T-helper 2 cell treated with Interferon-gamma antibody and Interleukin-4, amounts not matched to agents 5 μg/mL and 100 μg/mL, for 36 hours (primary cell): Measurements from ENCODE around the gene TRIM43B.
"Not testable (repeated sequence)": the region's sequence is repeated elsewhere in the genome, so short reads cannot be mapped to it uniquely, and the experiment has no call there.

ENCODE experiments used
- DNase-seq: peaks from one replicate; pipeline ENCODE4 v3.0.0; 2021; ENCODE audit warnings: low spot score
- H3K27ac Mint-ChIP-seq: one replicate; pipeline ENCODE4 v1.8.0; 2021; ENCODE audit warnings: mild to moderate bottlenecking, mixed read lengths
- H3K27me3 Mint-ChIP-seq: one replicate; pipeline ENCODE4 v1.8.0; 2021; ENCODE audit warnings: low read depth, mixed read lengths
- H3K36me3 Mint-ChIP-seq: one replicate; pipeline ENCODE4 v1.8.0; 2021; ENCODE audit warnings: low read depth, mixed read lengths
- H3K4me1 Mint-ChIP-seq: one replicate; pipeline ENCODE4 v1.8.0; 2021; ENCODE audit warnings: low read depth, mixed read lengths
- H3K4me3 Mint-ChIP-seq: one replicate; pipeline ENCODE4 v1.8.0; 2022; ENCODE audit warnings: mild to moderate bottlenecking, moderate library complexity, mixed read lengths
- H3K9me3 Mint-ChIP-seq: one replicate; pipeline ENCODE4 v1.8.0; 2021; ENCODE audit warnings: mixed read lengths

Gene TRIM43B

DNA sequence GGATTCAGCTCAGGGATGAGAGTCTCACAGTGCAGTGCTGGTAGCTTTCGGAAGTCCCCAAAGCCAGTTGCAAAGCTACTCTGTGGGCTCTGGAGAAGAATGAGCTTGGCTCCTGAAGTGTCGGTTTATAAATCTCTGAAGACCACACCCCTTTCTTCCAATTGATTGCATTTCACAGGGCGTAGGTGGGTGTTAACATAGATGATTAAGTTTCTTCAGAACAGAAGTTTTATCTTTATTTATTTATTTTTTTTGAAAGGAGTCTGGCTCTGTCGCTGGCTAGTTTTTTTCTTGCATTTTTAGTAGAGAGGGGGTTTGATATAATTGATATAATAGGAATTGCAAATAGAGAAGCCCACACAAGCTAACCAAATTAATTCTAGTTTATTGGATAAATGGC, at the start of gene TRIM43B:
TSS of gene TRIM43B (minus strand) at position 101 of the 400 bp plus-strand sequence. CDS start 2,040 bp downstream, outside the sequence.
- peaks cover 12% of the 10 kb centered on the region for H3K27me3 Mint-ChIP-seq
- H3K9me3 Mint-ChIP-seq, H3K27ac Mint-ChIP-seq, H3K4me3 Mint-ChIP-seq, DNase-seq, H3K36me3 Mint-ChIP-seq, H3K4me1 Mint-ChIP-seq: not testable (repeated sequence)

DNA sequence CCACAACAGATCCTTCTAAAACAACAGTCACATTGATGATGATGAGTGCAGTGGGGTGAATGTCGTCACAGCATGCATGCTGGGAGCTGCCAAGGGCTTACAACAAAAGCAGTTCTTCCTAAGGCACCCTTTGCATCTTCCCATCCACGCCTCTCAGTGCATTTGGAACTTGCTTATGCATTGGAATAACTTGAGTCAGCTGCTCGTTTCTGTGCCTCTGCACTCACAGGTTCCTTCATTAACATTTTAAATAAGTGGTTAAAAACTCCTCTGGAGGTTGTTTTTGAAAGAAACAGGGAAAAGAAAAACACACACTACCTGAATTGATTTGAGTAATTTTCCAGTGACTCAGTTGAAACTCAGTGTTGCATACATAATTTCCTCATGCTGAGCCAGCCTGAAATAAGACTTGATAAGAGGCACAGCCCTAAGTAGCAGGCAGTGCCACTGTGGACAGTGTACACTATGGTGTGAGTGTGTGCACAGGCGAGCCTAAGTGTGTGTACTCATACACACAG, 46.8 kb upstream of the TRIM43B start:
- Mint-ChIP-seq H3K4me3 (no peak overlapping the region), H3K4me1 (peaks cover 24% of the 10 kb centered on the region), H3K36me3 (peaks cover 32% of the 10 kb centered on the region), H3K9me3 (no peaks in the 10 kb centered on the region), H3K27me3 (no peaks in the 10 kb centered on the region), H3K27ac (no peak overlapping the region)
- DNase-seq = peak; percentile 27

GRCh38 chr2:95530734-95531133, 46.2 kb upstream of the TRIM43B start:
- no peaks in the 10 kb centered on the region for H3K9me3 Mint-ChIP-seq
- no peak overlapping the region for H3K4me3 Mint-ChIP-seq
- H3K27me3 Mint-ChIP-seq = no peaks in the 10 kb centered on the region
- peak; percentile 77 for DNase-seq
- peaks cover 33% of the 10 kb centered on the region for H3K36me3 Mint-ChIP-seq
- H3K27ac Mint-ChIP-seq = no peak overlapping the region
- peaks cover 26% of the 10 kb centered on the region for H3K4me1 Mint-ChIP-seq

- peak overlapping the region; percentile 96 for H3K4me3 Mint-ChIP-seq
- H3K27ac Mint-ChIP-seq = peak overlapping the region; percentile 90
- DNase-seq = peak; percentile 72
- peaks cover 34% of the 10 kb centered on the region for H3K36me3 Mint-ChIP-seq
- peaks cover 34% of the 10 kb centered on the region for H3K4me1 Mint-ChIP-seq
- no peaks in the 10 kb centered on the region for H3K9me3 Mint-ChIP-seq
- H3K27me3 Mint-ChIP-seq = no peaks in the 10 kb centered on the region
Measured at GRCh38 chr2:95526360-95527341, 42.1 kb upstream of the TRIM43B start.

DNA sequence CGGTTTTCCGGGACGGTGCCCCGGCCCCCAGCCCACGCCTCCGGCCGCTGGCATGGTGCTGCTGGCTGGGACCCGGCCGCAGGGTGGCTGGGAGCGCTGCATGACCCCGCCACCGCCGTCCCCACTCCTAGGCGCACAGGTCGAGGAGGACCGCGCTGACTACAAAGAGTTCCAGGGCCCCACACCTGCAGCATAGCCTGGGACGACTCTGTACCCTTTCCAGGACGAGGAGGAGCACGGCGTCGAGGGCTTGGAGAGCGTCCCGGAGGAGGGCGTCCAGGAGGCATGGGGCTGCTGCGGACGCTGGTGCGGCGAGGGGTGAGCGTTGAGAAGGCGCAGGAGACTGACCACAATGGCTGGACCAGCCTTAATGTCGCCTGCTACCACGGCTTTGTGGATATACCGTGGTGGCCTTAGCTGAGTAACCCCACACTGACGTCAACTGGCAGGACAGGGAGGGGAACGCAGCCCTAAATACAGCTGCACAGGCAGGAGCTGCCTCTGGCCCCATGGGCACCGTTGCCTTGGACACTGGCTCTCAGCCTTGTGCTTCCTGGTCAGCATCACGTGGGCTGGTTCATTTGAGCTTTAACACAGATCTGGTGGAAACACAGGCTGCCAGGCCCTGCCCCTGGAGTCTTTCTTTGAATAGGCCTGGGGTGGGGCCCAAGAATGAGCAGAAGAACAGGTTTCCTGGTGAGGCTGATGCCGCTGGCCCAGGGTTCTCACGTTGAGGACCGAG, 40.9 kb upstream of the TRIM43B start:
- H3K36me3 Mint-ChIP-seq = peaks cover 23% of the 10 kb centered on the region
- DNase-seq = no peak
- H3K4me3 Mint-ChIP-seq = peak overlapping the region; percentile 96
- peak overlapping the region; percentile 89 for H3K27ac Mint-ChIP-seq
- no peaks in the 10 kb centered on the region for H3K9me3 Mint-ChIP-seq
- H3K4me1 Mint-ChIP-seq = peaks cover 28% of the 10 kb centered on the region
- peaks cover 3% of the 10 kb centered on the region for H3K27me3 Mint-ChIP-seq

- Mint-ChIP-seq H3K27me3 (peaks cover 8% of the 10 kb centered on the region), H3K36me3 (peaks cover 12% of the 10 kb centered on the region), H3K4me3 (peak overlapping the region; percentile 54), H3K4me1 (peaks cover 23% of the 10 kb centered on the region), H3K27ac (no peak overlapping the region), H3K9me3 (no peaks in the 10 kb centered on the region)
- DNase-seq = no peak
Measured at GRCh38 chr2:95524195-95524594, 39.6 kb upstream of the TRIM43B start.

DNA sequence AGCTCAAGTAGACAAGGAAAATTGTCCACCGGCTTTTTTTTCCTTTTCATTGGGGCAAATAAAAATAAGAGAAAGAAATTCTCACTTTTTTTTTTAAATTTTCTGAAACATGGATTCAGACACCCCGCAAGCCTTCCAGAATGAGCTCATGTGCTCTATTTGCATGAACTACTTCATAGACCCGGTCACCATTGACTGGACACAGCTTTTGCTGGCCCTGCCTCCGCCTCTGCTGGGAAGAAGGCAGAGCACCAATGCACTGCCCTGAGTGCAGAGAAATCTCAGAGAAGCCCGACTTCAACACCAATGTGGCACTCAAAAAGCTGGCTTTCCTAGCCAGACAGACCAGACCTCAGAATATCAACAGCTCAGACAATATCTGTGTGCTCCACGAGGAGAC, 30.2 kb upstream of the TRIM43B start:
- Mint-ChIP-seq H3K9me3 (no peaks in the 10 kb centered on the region), H3K36me3 (no peaks in the 10 kb centered on the region), H3K27ac (no peak overlapping the region), H3K27me3 (peaks cover 29% of the 10 kb centered on the region), H3K4me1 (no peaks in the 10 kb centered on the region), H3K4me3 (no peak overlapping the region)
- DNase-seq = no peak

- not testable (repeated sequence) for H3K4me3 Mint-ChIP-seq, H3K9me3 Mint-ChIP-seq, H3K36me3 Mint-ChIP-seq, H3K4me1 Mint-ChIP-seq, DNase-seq, H3K27ac Mint-ChIP-seq
- peaks cover 27% of the 10 kb centered on the region for H3K27me3 Mint-ChIP-seq
Measured at GRCh38 chr2:95514226-95514625, 29.7 kb upstream of the TRIM43B start.

GRCh38 chr2:95509408-95509807, 24.9 kb upstream of the TRIM43B start:
- no peak for DNase-seq
- H3K4me3 Mint-ChIP-seq = no peak overlapping the region
- no peak overlapping the region for H3K27ac Mint-ChIP-seq
- H3K36me3 Mint-ChIP-seq = no peaks in the 10 kb centered on the region
- H3K27me3 Mint-ChIP-seq = peaks cover 10% of the 10 kb centered on the region
- H3K4me1 Mint-ChIP-seq = no peaks in the 10 kb centered on the region
- no peaks in the 10 kb centered on the region for H3K9me3 Mint-ChIP-seq

DNA sequence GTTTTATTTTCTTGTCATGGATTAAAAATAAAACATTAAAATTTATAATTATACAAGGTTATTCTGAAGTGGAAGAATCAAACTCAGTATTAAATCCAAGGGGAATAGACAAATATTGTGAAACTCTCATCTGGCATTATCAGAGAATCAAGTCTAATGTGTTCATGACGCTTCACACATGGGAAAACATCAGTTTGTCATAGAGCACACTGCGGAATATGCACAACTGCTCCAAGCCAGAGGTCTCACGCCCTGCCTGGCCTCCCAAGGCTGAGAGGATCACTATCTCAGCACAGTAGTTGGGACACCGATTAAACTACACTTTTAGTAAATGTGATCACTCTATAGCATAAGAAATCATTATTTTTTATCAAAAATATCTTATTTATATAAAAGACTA, 20.7 kb upstream of the TRIM43B start:
- DNase-seq = no peak
- Mint-ChIP-seq H3K4me1 (no peaks in the 10 kb centered on the region), H3K4me3 (no peak overlapping the region), H3K36me3 (no peaks in the 10 kb centered on the region), H3K9me3 (no peaks in the 10 kb centered on the region), H3K27ac (no peak overlapping the region), H3K27me3 (peaks cover 13% of the 10 kb centered on the region)

DNA sequence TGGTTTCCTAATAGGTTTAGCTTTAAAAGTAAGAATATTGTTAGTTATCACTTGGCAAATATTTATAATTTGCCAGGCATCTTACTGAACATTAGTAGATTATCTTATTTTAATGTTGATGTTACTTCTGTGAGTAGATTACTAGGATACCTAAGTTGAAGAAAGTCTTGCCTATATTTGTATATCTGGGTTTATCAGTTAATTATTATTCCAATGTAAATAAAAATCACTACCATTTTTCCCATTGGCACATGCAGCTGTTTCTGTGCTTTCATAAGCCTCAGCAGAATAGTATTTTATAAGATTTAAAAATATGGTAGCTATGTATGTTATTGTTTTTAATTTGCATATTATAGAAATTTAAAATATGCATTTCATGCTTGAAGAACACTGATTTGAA, 16.3 kb upstream of the TRIM43B start:
- no peak for DNase-seq
- H3K27me3 Mint-ChIP-seq = peaks cover 11% of the 10 kb centered on the region
- no peak overlapping the region for H3K27ac Mint-ChIP-seq
- no peaks in the 10 kb centered on the region for H3K36me3 Mint-ChIP-seq
- H3K4me3 Mint-ChIP-seq = no peak overlapping the region
- no peaks in the 10 kb centered on the region for H3K4me1 Mint-ChIP-seq
- H3K9me3 Mint-ChIP-seq = no peaks in the 10 kb centered on the region

DNA sequence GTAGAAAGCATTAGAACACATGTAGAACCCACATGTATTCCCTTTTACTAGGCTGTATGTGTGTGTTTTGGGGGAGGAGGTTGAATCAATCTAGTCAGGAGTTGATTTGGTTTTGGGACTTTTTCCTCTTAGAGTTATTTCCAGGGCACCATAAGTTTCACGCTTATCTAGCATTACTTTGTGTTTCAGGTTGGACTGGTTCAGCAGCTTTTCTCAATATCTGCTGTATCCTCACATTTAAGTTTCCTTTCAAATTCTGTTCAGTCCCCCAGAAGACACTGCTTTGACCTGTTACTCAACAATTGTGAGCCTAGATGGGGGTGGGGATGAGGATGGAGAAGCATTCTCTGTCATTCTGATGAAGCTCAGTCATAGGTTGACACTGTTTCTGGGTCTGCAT, 7.5 kb upstream of the TRIM43B start:
- H3K36me3 Mint-ChIP-seq, H3K4me1 Mint-ChIP-seq, DNase-seq, H3K4me3 Mint-ChIP-seq, H3K9me3 Mint-ChIP-seq, H3K27ac Mint-ChIP-seq: not testable (repeated sequence)
- peaks cover 10% of the 10 kb centered on the region for H3K27me3 Mint-ChIP-seq

DNA sequence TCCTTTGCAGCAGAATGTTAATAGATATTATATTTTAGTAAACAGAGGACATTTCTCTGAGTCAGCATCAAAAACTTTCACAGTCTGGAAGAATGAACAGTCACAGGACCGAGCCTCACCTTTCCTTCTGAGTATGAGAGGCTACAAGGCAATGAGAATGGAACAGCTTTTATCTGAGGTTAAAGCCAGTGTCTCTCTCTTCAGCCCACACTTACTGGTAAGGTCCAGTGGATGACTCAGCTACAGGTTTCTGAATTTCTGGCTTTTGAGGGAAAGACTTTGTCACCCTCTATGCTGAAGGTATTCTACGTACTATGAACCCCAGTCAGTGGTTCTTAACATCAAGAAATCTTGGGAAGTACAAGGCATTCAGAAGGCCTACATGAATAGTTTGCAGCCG, 9.5 kb downstream of the TRIM43B start:
- not testable (repeated sequence) for H3K9me3 Mint-ChIP-seq, H3K27ac Mint-ChIP-seq, DNase-seq, H3K4me3 Mint-ChIP-seq, H3K36me3 Mint-ChIP-seq, H3K4me1 Mint-ChIP-seq, H3K27me3 Mint-ChIP-seq

DNA sequence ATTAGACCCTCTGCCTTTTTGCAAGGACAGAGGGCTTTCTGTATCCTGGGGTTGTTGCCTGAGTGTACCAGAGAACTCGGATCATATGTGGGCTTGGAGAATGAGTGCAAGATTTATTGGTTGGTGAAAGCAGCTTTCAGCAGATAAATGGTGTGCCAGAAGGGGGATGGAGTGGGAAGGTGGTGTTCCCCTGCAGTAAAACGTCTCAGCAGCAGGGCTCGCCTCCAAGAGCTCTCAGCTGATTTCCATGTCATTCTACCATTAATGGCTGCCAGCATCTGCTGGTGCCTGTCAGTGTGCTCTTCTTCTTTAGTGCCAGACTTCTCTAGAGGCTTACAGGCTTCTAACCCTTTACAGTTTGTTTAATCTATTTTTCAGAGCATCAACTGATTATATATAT, 16.6 kb downstream of the TRIM43B start:
- H3K4me1 Mint-ChIP-seq, H3K36me3 Mint-ChIP-seq, H3K4me3 Mint-ChIP-seq, H3K27me3 Mint-ChIP-seq, H3K27ac Mint-ChIP-seq, DNase-seq, H3K9me3 Mint-ChIP-seq: not testable (repeated sequence)
